Stimulated activated CD4-positive, alpha-beta T cell treated with anti-CD3 and anti-CD28 coated beads, Interleukin-1b, Interleukin-23, amount 100 ng/mL, for 4 hours (primary cell): ENCODE data around the gene USP6.
"Not testable (repeated sequence)": the region's sequence is repeated elsewhere in the genome, so short reads cannot be mapped to it uniquely, and the experiment has no call there.

Experiments used
- DNase-seq, 2 donors: peaks; one replicate each; pipeline ENCODE4 v3.0.0-alpha.2; 2020; ENCODE audit warnings: low read depth in 2 of 2

The USP6 gene

GRCh38 chr17:5122056-5122455, 6.2 kb downstream of the USP6 start:
- not testable (repeated sequence) for DNase-seq

- no peak for DNase-seq
Measured at GRCh38 chr17:5122586-5123342, 6.9 kb downstream of the USP6 start.

GRCh38 chr17:5123343-5124124, 7.7 kb downstream of the USP6 start:
- no peak for DNase-seq

- DNase-seq = not testable (repeated sequence)
Measured at GRCh38 chr17:5124125-5124760, 8.4 kb downstream of the USP6 start.

- DNase-seq = not testable (repeated sequence)
Measured at GRCh38 chr17:5124896-5125295, 9.1 kb downstream of the USP6 start.

DNA sequence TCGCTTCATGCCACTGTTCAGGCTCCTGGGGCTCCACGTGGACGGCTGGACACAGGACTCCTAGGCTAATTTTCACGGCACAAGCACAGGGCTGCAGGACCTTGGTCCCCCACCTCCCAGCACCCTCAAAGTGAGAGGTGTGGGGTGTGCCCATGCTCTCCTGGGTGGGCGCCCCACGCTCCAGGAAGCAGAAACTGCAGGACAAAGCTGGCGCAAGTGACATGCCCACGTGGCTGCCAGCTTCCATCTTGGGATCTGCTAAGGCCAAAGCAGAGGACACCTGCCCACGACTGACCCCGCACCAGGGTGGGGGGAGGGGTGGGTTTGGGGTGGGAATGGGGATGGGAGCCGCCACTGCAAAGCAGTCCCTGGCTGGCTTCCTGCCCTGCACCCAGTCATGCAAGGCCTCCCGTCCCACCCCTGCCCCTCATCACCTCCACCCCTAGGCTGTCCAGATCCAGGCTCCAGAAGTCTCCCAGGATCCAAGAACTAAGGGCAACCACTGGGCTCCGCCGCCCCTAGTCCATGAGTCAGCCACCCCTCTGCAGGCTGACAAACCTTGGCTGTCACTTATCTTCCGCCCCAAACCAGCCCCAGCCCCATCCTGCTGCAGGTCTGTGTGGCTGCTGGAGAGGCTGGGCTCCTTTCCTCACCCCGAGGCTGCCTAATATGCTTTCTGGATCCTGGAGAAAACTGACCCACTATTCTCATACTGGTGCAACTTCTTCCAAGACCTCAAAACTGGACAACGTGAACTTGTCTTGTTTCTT, 11.1 kb downstream of the USP6 start:
- DNase-seq = no peak

GRCh38 chr17:5127910-5128309, 12.1 kb downstream of the USP6 start:
- no peak for DNase-seq

DNA sequence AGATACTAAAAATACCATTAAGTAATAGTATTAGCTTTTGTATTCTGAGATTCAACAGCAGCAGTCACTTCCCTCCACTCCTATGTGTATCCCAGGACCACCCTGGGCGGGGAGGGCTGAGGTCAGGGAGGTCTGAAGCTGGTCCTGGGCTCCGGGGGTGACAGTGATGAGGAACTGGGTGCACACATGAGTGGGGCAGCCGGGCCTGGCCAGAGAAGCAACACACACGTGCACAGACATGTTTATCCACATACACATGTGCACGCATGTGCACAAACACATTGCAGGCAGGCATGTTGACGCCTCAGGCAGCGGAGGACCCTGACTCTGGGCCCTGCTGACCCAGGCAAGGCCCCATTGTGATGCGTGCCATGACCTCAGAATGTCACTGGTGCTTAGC, 12.6 kb downstream of the USP6 start:
- DNase-seq = not testable (repeated sequence)

DNA sequence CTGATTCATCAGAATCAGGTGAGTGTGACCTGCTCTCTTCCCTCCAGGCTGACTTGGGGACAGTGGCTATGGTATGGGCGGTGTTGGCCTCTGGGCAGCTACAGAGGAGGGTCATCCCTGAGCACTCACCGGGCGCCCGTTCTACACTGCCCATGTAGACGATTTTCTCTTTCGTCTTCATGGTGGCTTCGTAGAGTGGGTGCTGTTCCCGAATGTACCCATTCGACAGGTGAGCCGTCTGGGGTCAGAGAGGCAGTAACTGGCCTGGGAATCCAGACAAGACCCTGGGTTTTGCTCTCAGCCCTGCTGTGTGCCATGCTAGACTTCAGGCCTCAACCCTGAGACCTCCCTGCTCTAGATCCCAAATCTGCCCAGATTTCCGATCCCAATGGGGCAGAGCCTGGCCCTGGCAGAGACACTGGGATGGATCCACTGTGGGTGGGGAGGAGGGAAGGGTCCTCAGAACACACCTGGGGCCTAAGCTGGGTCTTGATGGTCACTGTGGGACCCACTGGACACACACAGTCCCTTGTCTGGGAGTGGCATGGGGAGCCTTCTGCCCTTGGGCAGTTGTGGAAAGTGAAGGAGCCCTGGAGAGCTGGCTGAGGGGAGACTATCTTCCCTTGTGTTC, 13.2 kb downstream of the USP6 start:
- no peak for DNase-seq

DNA sequence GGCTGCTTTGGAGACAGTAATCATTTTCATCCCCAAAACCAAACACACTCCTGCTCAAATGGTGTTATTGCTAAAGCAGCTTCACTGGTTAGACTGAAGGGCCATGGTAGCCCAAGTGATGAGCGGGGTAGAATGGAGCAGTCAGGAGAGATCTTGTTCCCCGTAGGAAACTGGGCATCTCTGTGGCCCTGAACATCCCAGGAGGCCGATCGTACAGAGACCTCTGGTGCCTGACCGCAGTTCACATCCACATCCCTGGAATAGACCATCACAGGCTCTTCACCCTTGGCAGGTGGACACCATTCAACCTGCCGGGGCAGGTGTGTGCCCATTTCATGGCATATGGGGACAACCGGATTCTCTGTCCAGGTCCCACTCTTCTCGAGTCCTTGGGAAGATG, 13.9 kb downstream of the USP6 start:
- DNase-seq = not testable (repeated sequence)

DNA sequence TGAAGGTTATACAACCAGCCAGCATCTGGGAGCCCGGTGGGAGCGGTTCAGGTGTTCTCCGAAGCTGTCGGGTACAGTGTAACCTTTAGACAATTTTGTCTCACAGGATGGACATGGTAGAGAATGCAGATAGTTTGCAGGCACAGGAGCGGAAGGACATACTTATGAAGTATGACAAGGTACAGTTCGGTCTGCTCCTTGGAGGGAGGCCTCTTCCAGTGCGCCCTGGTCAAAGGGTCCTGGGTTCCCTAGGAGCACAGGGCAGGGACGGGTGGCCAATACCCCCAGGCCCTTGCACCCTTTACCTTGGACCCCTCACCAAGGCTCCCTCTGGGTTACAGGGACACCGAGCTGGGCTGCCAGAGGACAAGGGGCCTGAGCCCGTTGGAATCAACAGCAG, 14.4 kb downstream of the USP6 start:
- DNase-seq = not testable (repeated sequence)

GRCh38 chr17:5130687-5131086, 14.9 kb downstream of the USP6 start:
- not testable (repeated sequence) for DNase-seq

GRCh38 chr17:5131146-5131715, 15.4 kb downstream of the USP6 start:
- no peak for DNase-seq

- not testable (repeated sequence) for DNase-seq
Measured at GRCh38 chr17:5131799-5132502, 16.1 kb downstream of the USP6 start.

- DNase-seq = not testable (repeated sequence)
Measured at GRCh38 chr17:5132503-5133225, 16.8 kb downstream of the USP6 start.

- DNase-seq = no peak
Measured at GRCh38 chr17:5133311-5133710, 17.5 kb downstream of the USP6 start.

GRCh38 chr17:5133961-5134360, 18.1 kb downstream of the USP6 start:
- DNase-seq = not testable (repeated sequence)

DNA sequence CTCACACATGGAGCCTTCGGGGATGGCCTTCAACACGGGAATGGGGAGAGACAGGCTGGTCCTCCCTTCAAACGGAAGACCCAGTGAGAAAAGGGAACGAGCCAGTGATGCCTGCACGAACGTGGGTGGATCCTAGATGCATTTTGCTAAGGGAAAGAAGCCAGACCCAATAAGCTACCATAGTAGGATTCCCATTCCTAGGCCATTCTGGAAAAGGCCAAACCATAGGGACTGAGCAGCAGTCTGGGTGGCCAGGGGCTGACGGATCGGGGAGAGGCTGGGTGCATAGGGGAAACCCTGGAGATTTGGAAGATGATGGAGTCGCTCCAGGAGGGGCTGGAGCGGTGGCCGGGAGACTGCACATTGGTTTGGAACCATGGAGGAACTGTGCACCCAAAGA, 18.7 kb downstream of the USP6 start:
- DNase-seq = not testable (repeated sequence)

DNA sequence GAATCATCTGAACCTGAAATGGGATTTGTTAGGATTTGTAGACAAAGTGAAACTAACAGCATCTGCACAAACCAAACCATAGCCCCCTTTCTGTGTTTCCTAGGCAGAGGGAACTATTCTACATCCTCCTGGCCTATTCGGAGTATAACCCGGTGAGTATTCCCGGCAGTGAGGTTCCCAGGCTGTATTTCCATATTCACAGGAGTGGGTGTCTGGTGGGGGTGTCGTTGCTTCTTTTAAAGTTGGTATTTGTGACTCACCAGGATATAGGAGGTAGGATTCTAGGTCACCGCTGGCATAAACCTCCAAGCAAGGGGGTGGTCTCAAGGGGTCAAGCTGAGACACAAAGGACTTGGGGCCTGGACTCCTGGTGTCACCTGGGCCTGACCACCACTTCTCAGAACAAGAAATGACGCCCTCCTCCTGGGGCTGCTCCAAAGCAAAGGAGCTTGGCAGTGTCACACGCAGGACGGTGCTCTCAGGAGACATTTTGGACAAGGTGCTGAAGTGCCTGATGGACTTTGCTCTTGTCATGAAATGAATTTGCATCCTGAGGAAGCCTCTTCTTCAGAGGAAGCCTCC, 19.4 kb downstream of the USP6 start:
- not testable (repeated sequence) for DNase-seq
